Daoy (cell line): ENCODE measurements around the gene BPIFA2. TPM values are rescaled to one million over a fixed set of nuclear protein-coding genes. Genes with fewer than 3 reads are reported as not detected.
A peak's percentile ranks its signal among the peaks of the same experiment; 100 is the strongest.

Source experiments
- DNase-seq: peaks from one replicate; pipeline ENCODE4 v3.0.0-alpha.2; 2015; ENCODE audit warnings: low read depth
- total RNA-seq: library from RNA; depleted of rRNA; stranded (reverse); fragments of >200 nt; shearing (Covaris generic); gene quantifications from 2 replicates; pipeline ENCODE4 v1.2.3, GENCODE V29; 2014; rRNA removed

The BPIFA2 gene
- total RNA-seq, 1 experiment from 2014 or later = not detected

- no peak for DNase-seq
These were observed 25.0 kb downstream of the BPIFA2 start for GRCh38 chr20:33192912-33193501.

DNA sequence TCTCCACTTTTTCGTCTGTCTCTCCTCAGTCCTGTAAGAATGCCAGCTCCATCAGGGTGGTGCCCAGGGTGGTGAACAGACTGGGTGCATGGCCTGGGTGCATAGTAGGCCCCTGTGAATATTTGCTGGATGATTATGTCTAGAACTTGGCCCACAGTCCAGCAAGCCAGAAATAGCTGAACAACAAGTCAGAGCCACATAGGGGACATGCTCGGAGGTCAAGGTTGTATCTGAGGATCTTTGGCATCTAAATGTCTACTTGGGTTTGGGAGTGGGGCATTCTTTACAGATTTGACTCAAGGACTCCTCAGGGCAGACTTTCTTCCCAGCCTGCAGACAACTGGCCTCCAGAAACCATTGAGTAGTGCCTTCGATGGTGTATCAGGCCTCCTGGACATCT, 31.1 kb downstream of the BPIFA2 start:
- DNase-seq = no peak

DNA sequence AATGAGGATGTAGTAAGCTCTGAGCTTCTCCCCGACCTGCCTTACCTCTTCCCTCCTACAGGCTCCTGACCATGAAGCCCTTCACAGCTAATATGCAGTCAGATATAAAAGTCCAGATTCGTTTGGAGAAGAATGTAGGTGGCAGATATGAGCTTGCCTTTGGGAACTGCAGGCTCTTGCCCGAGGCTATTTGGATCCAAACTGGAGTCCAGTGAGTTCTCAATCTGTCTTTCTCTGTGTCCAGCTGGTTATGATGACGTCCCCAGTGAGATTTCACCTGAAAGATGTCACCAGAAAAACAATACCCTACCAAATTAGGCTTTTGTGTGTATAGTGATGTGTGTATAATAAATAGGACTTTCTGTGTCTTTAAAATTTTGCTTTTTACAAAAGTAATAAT, 34.5 kb downstream of the BPIFA2 start:
- no peak for DNase-seq

GRCh38 chr20:33203444-33203843, 35.5 kb downstream of the BPIFA2 start:
- DNase-seq = no peak

DNA sequence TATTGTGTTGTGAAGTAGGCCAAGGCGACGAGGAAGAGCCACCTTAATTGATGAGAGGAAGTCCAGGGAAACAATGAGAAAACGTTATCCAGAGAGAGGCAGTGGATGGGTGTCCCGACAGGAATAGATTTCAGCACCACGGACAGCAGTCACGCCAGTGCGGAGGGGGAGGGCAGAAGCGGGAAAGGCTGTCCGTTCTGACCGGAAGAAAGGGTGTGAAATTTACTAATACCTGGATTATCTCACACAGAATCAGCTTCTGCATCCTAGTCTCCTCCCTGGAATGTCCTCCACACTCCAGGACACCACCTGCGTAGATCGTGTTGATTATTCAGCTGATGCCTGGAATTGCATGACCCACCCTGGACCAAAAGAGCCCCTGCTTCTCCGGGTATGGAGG, 41.8 kb downstream of the BPIFA2 start:
- peak; percentile 51 for DNase-seq

DNA sequence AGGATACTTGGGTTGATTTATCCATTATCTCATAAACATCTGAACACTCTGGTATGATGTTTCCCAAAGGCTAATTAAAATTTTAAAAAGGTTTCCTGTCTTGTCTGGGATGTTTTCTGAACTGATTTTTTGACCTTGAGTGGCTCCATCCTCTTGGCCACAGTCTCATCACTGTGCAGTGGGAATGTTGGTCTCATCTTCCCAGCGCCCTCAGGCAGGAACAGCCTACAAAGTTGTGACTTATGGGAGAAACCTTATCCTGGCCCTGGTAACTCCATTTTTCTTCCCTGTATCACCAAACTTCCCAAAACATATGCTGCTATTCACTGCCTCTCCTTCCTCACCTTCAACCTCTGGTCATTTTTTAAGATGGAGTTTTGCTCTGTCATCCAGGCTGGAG, 42.4 kb downstream of the BPIFA2 start:
- DNase-seq = no peak

DNA sequence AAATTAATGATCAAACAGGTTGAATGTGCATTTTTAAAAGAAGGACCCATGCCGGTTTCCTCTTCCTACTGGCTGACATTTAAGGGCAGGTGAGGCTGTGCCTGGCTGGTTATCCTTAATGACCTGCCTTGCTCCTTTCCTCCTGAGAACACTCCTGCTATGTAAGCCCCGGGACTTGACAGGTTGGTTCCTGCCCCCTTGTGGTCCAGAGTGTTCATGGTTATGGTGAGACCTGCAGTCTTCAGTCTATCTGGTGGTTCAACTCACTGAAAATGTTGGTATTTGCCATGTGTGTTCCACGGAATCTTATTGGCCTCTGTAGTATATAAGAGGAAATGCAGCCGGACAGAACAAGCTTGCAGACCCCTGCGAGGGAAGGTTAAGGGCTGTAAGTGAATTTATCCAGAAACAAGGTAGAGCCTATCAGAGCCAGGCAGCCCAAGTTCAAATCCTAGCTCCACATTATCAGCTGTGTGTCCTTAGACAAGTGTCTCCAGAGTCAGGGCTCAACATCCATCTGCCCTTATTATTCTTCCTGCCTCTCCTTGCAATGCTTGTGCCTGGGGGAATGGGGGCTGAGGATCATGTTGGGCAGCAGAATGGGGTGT, 44.0 kb downstream of the BPIFA2 start:
- DNase-seq = peak; percentile 31

- no peak for DNase-seq
These were observed 49.1 kb downstream of the BPIFA2 start, which contains the start of gene BPIFA3 for GRCh38 chr20:33217052-33217451. BPIFA3 (plus strand) TSS chr20:33217352; CDS start chr20:33217537, 185 bp downstream.

GRCh38 chr20:33224399-33224798, 56.4 kb downstream of the BPIFA2 start:
- DNase-seq = no peak

DNA sequence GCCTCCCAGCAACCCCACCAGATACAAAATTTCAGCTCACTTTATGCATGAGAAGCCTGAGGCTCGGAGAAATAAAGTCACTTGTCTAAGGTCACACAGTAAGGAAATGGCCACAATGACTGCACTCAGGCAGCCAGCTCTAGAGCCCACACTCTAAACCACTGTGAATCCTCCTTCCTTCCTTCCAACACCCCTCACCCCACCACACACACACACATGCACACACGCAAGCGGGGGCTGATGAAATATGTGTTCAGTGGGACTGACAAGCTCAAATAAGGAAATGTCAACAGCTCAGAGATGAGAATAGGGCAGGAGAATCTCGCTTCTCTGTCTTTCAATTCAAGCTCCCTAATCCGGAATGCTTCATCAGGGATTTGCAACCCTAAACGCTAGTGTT, 61.9 kb downstream of the BPIFA2 start:
- DNase-seq = no peak

Other genes with a start within 250 kb of the BPIFA2 start
- not detected in 2 replicates for gene SUN5, start 163.7 kb upstream of the BPIFA2 start, total RNA-seq
- not detected in 2 replicates for gene BPIFB2, start 160.5 kb upstream of the BPIFA2 start, total RNA-seq
- not detected in 2 replicates for gene BPIFB6, start 136.5 kb upstream of the BPIFA2 start, total RNA-seq
- not detected in 2 replicates for gene BPIFB3, start 114.3 kb upstream of the BPIFA2 start, total RNA-seq
- gene BPIFB4, start 88.5 kb upstream of the BPIFA2 start, total RNA-seq = not detected in 2 replicates
- gene BPIFA3, start 49.2 kb downstream of the BPIFA2 start, total RNA-seq = not detected in 2 replicates
- not detected in 2 replicates for gene BPIFA1, start 67.8 kb downstream of the BPIFA2 start, total RNA-seq
- not detected in 2 replicates for gene BPIFB1, start 115.1 kb downstream of the BPIFA2 start, total RNA-seq
- gene CDK5RAP1, start 233.4 kb downstream of the BPIFA2 start, total RNA-seq = 31.9 and 50.5 TPM in 2 replicates